Peyer's patch (tissue), 4 donors: ENCODE results near the gene TNFRSF19.

Experiments used
- CTCF ChIP-seq, 6 experiments: fragments of 450-650 bp in 4 of 6; fragments of 200-600 bp in 2 of 6; sonication (generic) in 1 of 6; IDR thresholded peaks; one replicate each; pipeline ENCODE4 v1.5.1; 2017 to 2019; ENCODE audit warnings: antibody characterized with exemption in 6 of 6, mild to moderate bottlenecking in 3 of 6, moderate library complexity in 1 of 6
- POLR2A ChIP-seq, 2 donors: fragments of 450-650 bp; IDR thresholded peaks; one replicate each; pipeline ENCODE4 v1.5.1; 2017; ENCODE audit warnings: antibody characterized with exemption in 2 of 2, mild to moderate bottlenecking in 2 of 2, moderate library complexity in 2 of 2

DNA sequence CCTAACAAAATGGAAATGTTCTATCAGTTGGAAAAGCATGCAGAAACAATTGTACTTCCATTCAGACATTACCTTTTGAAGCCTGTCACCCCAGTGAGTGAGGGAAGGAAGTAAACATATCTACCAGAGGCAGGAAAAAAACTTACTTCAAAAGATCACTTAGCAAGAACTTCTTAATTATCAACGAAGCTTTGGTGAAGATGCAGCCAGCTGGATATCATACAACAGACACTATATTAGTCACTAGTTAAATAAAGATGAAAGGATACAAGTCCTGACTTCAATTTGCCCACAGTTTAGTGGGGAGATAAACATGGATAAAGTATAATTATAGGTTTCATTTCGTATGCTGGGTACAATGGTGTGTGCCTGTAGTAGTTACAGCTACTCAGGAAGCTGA lies 148.8 kb downstream of the TNFRSF19 start:
- TF ChIP-seq CTCF (IDR thresholded peaks at IDR 0.05) (no peak), POLR2A (IDR thresholded peaks at IDR 0.05) (no peak)
